ENCODE results near the gene SAP25.
"Not testable (repeated sequence)": the region's sequence is repeated elsewhere in the genome, so short reads cannot be mapped to it uniquely, and the experiment has no call there.

SAP25 gene

GRCh38 chr7:100538348-100538653, 35.4 kb downstream of the SAP25 start:
- H3K4me2 ChIP-seq (ENCODE audit: low read length), result peak overlapping the region; percentile 93
- no peak overlapping the region for H3K27ac ChIP-seq (ENCODE audit: low read depth, low read length, poor library complexity, severe bottlenecking)
- no peaks in the 10 kb centered on the region for H3K9me2 ChIP-seq (ENCODE audit: low read depth, low read length)
- no peaks in the 10 kb centered on the region for H3F3A ChIP-seq (ENCODE audit: insufficient read depth, low read length)
- H3K27me3 ChIP-seq (ENCODE audit: insufficient read depth, low read length), result peaks cover 5% of the 10 kb centered on the region; the same call in 1 of the 2 replicates
- no peaks in the 10 kb centered on the region for H3K36me3 ChIP-seq (ENCODE audit: insufficient read depth, low read length)
- H4K20me1 ChIP-seq (ENCODE audit: insufficient read depth, low read length), result no peaks in the 10 kb centered on the region
- H3K4me1 ChIP-seq (ENCODE audit: insufficient read depth, low read length, severe bottlenecking), result peaks cover 15% of the 10 kb centered on the region
- peak overlapping the region; percentile 98 for H2AFZ ChIP-seq (ENCODE audit: low read length)
- H3K79me2 ChIP-seq (ENCODE audit: insufficient read depth, low read length), result no peaks in the 10 kb centered on the region
- peak overlapping the region; percentile 59 for H3K4me3 ChIP-seq (ENCODE audit: low read depth, low read length, poor library complexity, severe bottlenecking)
- TF ChIP-seq CTCF (IDR thresholded peaks at IDR 0.05; ENCODE audit: low read length) (no peak), EZH2 (IDR thresholded peaks at IDR 0.05; ENCODE audit: borderline replicate concordance, low read length) (no peak)
- peak overlapping the region; percentile 58 for H3K9ac ChIP-seq (ENCODE audit: low read length)
- no peaks in the 10 kb centered on the region for H3K9me3 ChIP-seq (ENCODE audit: low read length)

DNA sequence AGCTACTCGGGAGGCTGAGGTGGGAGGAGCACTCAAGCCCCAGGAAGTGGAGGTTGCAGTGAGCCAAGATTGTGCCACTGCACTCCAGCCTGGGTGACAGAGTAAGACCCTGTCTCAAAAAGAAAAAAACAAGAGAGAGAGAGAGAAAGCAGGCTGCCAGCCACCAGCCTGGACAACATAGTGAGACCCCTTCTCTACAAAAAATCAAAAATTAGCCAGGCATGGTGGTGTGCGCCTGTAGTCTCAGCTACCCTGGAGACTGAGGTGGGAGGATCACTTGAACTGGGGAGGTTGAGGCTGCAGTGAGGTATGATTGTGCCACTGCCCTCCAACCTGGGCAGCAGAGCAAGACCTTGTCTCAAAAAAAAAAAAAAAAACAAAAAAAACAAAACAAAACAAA, 37.0 kb downstream of the SAP25 start:
- H2AFZ ChIP-seq (ENCODE audit: low read length); H3K4me2 ChIP-seq (ENCODE audit: low read length); H3K79me2 ChIP-seq (ENCODE audit: insufficient read depth, low read length); H3K27me3 ChIP-seq (ENCODE audit: insufficient read depth, low read length); H3K27ac ChIP-seq (ENCODE audit: low read depth, low read length, poor library complexity, severe bottlenecking); H4K20me1 ChIP-seq (ENCODE audit: insufficient read depth, low read length); H3K4me3 ChIP-seq (ENCODE audit: low read depth, low read length, poor library complexity, severe bottlenecking); H3K9me2 ChIP-seq (ENCODE audit: low read depth, low read length); H3K36me3 ChIP-seq (ENCODE audit: insufficient read depth, low read length); H3K9ac ChIP-seq (ENCODE audit: low read length); H3K9me3 ChIP-seq (ENCODE audit: low read length); H3F3A ChIP-seq (ENCODE audit: insufficient read depth, low read length): not testable (repeated sequence)
- peaks cover 15% of the 10 kb centered on the region for H3K4me1 ChIP-seq (ENCODE audit: insufficient read depth, low read length, severe bottlenecking)

GRCh38 chr7:100535982-100536381, 37.7 kb downstream of the SAP25 start:
- not testable (repeated sequence) for H3K9me3 ChIP-seq (ENCODE audit: low read length); H4K20me1 ChIP-seq (ENCODE audit: insufficient read depth, low read length); H3F3A ChIP-seq (ENCODE audit: insufficient read depth, low read length); H3K9ac ChIP-seq (ENCODE audit: low read length); H3K9me2 ChIP-seq (ENCODE audit: low read depth, low read length); H3K27me3 ChIP-seq (ENCODE audit: insufficient read depth, low read length); H3K27ac ChIP-seq (ENCODE audit: low read depth, low read length, poor library complexity, severe bottlenecking); H2AFZ ChIP-seq (ENCODE audit: low read length); H3K4me3 ChIP-seq (ENCODE audit: low read depth, low read length, poor library complexity, severe bottlenecking); H3K79me2 ChIP-seq (ENCODE audit: insufficient read depth, low read length); H3K4me2 ChIP-seq (ENCODE audit: low read length); H3K36me3 ChIP-seq (ENCODE audit: insufficient read depth, low read length)
- H3K4me1 ChIP-seq (ENCODE audit: insufficient read depth, low read length, severe bottlenecking), result peaks cover 15% of the 10 kb centered on the region

DNA sequence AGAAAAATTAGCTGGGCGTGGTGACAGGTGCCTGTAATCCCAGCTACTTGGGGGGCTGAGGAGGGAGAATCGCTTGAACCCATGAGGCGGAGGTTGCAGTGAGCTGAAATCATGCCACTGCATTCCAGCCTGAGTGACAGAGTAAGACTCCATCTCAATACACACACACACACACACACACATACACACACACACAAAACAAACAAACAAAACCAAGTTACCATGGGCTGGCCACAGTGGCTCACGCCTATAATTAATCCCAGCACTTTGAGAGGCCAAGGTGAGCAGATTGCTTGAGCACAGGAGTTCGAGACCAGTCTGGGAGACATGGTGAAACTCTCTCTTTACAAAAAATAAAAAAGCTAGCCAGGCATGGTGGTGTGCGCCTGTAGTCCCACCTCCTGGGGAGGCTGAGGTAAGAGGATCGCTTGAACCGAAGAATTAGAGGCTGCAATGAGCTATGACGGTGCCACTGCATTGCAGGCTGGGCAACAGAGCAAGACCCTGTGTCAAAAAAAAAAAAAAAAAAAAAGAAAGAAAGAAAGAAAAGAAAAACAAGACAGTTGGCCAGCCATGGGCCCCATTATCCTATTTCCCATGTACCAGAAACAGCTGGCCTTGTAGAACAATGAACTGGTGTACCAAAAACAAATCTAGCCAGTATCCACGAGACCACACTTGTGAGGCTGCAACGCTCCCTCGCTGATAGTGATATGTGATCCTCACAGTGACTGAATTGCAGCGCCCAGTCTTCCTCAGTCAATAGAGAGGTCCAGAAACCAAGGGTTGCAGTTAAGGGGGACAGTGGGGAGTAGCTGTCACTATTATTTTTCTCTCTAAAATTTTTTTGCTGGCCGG, 41.3 kb downstream of the SAP25 start:
- Histone ChIP-seq H3K79me2 (ENCODE audit: insufficient read depth, low read length) (no peaks in the 10 kb centered on the region), H3K9me2 (ENCODE audit: low read depth, low read length) (no peaks in the 10 kb centered on the region), H3K9me3 (ENCODE audit: low read length) (no peaks in the 10 kb centered on the region), H3F3A (ENCODE audit: insufficient read depth, low read length) (no peaks in the 10 kb centered on the region), H3K4me3 (ENCODE audit: low read depth, low read length, poor library complexity, severe bottlenecking) (no peak overlapping the region), H3K36me3 (ENCODE audit: insufficient read depth, low read length) (no peaks in the 10 kb centered on the region), H2AFZ (ENCODE audit: low read length) (no peak overlapping the region), H3K27ac (ENCODE audit: low read depth, low read length, poor library complexity, severe bottlenecking) (no peak overlapping the region), H3K4me1 (ENCODE audit: insufficient read depth, low read length, severe bottlenecking) (no peaks in the 10 kb centered on the region), H4K20me1 (ENCODE audit: insufficient read depth, low read length) (no peaks in the 10 kb centered on the region), H3K27me3 (ENCODE audit: insufficient read depth, low read length) (peaks cover 13% of the 10 kb centered on the region; the same call in 1 of the 2 replicates), H3K4me2 (ENCODE audit: low read length) (no peak overlapping the region), H3K9ac (ENCODE audit: low read length) (no peak overlapping the region)
- TF ChIP-seq EZH2 (IDR thresholded peaks at IDR 0.05; ENCODE audit: borderline replicate concordance, low read length), result no peak
- TF ChIP-seq CTCF (IDR thresholded peaks at IDR 0.05; ENCODE audit: low read length), result no peak

GRCh38 chr7:100528108-100528866, 45.4 kb downstream of the SAP25 start:
- H3K27ac ChIP-seq (ENCODE audit: low read depth, low read length, poor library complexity, severe bottlenecking); H3K9ac ChIP-seq (ENCODE audit: low read length); H3K9me3 ChIP-seq (ENCODE audit: low read length); H3K4me1 ChIP-seq (ENCODE audit: insufficient read depth, low read length, severe bottlenecking); H3K4me3 ChIP-seq (ENCODE audit: low read depth, low read length, poor library complexity, severe bottlenecking); H3F3A ChIP-seq (ENCODE audit: insufficient read depth, low read length); H3K36me3 ChIP-seq (ENCODE audit: insufficient read depth, low read length); H2AFZ ChIP-seq (ENCODE audit: low read length); H4K20me1 ChIP-seq (ENCODE audit: insufficient read depth, low read length); H3K79me2 ChIP-seq (ENCODE audit: insufficient read depth, low read length); H3K4me2 ChIP-seq (ENCODE audit: low read length); H3K9me2 ChIP-seq (ENCODE audit: low read depth, low read length): not testable (repeated sequence)
- peaks cover 19% of the 10 kb centered on the region; the same call in 1 of the 2 replicates for H3K27me3 ChIP-seq (ENCODE audit: insufficient read depth, low read length)

GRCh38 chr7:100523192-100523591, 50.5 kb downstream of the SAP25 start:
- not testable (repeated sequence) for H3F3A ChIP-seq (ENCODE audit: insufficient read depth, low read length); H3K9me3 ChIP-seq (ENCODE audit: low read length); H2AFZ ChIP-seq (ENCODE audit: low read length); H3K27ac ChIP-seq (ENCODE audit: low read depth, low read length, poor library complexity, severe bottlenecking); H3K4me2 ChIP-seq (ENCODE audit: low read length); H3K79me2 ChIP-seq (ENCODE audit: insufficient read depth, low read length); H4K20me1 ChIP-seq (ENCODE audit: insufficient read depth, low read length); H3K4me3 ChIP-seq (ENCODE audit: low read depth, low read length, poor library complexity, severe bottlenecking); H3K9ac ChIP-seq (ENCODE audit: low read length); H3K9me2 ChIP-seq (ENCODE audit: low read depth, low read length); H3K27me3 ChIP-seq (ENCODE audit: insufficient read depth, low read length); H3K36me3 ChIP-seq (ENCODE audit: insufficient read depth, low read length); H3K4me1 ChIP-seq (ENCODE audit: insufficient read depth, low read length, severe bottlenecking)

Data from OCI-LY1 (cell line).